Heart left ventricle (tissue), 16 donors: Measurements from ENCODE around the gene SRRM4. TPM values are rescaled to one million over a fixed set of nuclear protein-coding genes. Genes with fewer than 3 reads are reported as not detected.

Source experiments
- ATAC-seq, 4 donors: fragments of 200-7000 bp; cut with Tn5 transposase; one replicate each; pipeline ENCODE4 v1.9.1; 2020 to 2022; ENCODE audit warnings: moderate library complexity in 4 of 4, mild to moderate bottlenecking in 3 of 4, moderate number of reproducible peaks in 1 of 4
- DNase-seq, 5 donors: peaks; one replicate each; pipeline ENCODE4 v3.0.0-alpha.2; 2020
- H3K27ac ChIP-seq, 12 donors: fragments of 200-600 bp; sonication (generic) in 4 of 12; one replicate each; pipeline versions ENCODE4 v1.5.0 to v1.8.0; 2016 to 2022; ENCODE audit warnings: mild to moderate bottlenecking in 2 of 12
- H3K27me3 ChIP-seq, 9 donors: fragments of 200-600 bp; sonication (generic) in 2 of 9; one replicate each; pipeline versions ENCODE4 v1.5.1 to v1.8.0; 2016 to 2022; ENCODE audit warnings: mild to moderate bottlenecking in 3 of 9
- H3K36me3 ChIP-seq, 9 donors: fragments of 200-600 bp; sonication (generic) in 2 of 9; one replicate each; pipeline versions ENCODE4 v1.5.0 to v1.8.0; 2018 to 2022; ENCODE audit warnings: mild to moderate bottlenecking in 2 of 9
- H3K4me1 ChIP-seq, 12 donors: fragments of 200-600 bp; sonication (generic) in 4 of 12; one replicate each; pipeline versions ENCODE4 v1.5.0 to v1.8.0; 2016 to 2022; ENCODE audit warnings: mild to moderate bottlenecking in 3 of 12
- H3K4me3 ChIP-seq, 12 donors: fragments of 200-600 bp; sonication (generic) in 4 of 12; one replicate each; pipeline versions ENCODE4 v1.5.0 to v1.8.0; 2017 to 2022; ENCODE audit warnings: mild to moderate bottlenecking in 9 of 12, moderate library complexity in 4 of 12
- H3K9me3 ChIP-seq, 12 donors: fragments of 200-600 bp; sonication (generic) in 4 of 12; one replicate each; pipeline versions ENCODE4 v1.5.0 to v1.8.0; 2016 to 2022; ENCODE audit warnings: mild to moderate bottlenecking in 1 of 12
- POLR2A ChIP-seq, 2 donors: fragments of 450-650 bp; IDR thresholded peaks; one replicate each; pipeline ENCODE4 v1.6.1; 2017; ENCODE audit warnings: antibody characterized with exemption in 2 of 2, mild to moderate bottlenecking in 2 of 2, moderate library complexity in 2 of 2
- WGBS, 4 donors: extraction: QIAGEN DNeasy Blood & Tissue Kit in 2 of 4; methylation state at CpG; one replicate each; pipeline versions ENCODE4 v1.1.5 to v1.1.7; 2013 to 2018; 5-methylcytosine and 5-hydroxymethylcytosine counted together
- intact Hi-C, 10 donors: fragments of 100-400 bp; cut with DNase I; formaldehyde crosslinking; loops; one replicate each; pipeline versions ENCODE4 v1.11.1 to v1.14.2; 2022
- polyA plus RNA-seq, 2 donors: library from polyadenylated mRNA; stranded (reverse); fragments of 200-250 nt; gene quantifications; one replicate each; pipeline ENCODE4 v1.2.3, GENCODE V29; 2013
- total RNA-seq, 9 donors: library from RNA; depleted of rRNA in 2 of 9; stranded (reverse); fragments of >200 nt in 2 of 9; fragmentation: NEBNext Ultra II Directional in 3 of 9; extraction: Animal tissue kit (Norgen Biotek cat#: 25700) in 3 of 9; gene quantifications; one replicate each; pipeline versions ENCODE4 v1.1.0 to v1.2.4, GENCODE V29; 2016 to 2023
- TF ChIP-seq, protein P1 (sequence below), 12 donors: fragments of 200-600 bp; sonication (generic) in 4 of 12; IDR thresholded peaks; one replicate each; pipeline versions ENCODE4 v1.5.0 to v1.8.0; 2018 to 2022; ENCODE audit warnings: antibody characterized with exemption in 12 of 12, mild to moderate bottlenecking in 5 of 12
- donor health status: ischemic (EF 13 %, LVEDD 7.1; RV severe dilation, severe dysfunction).
- donor health status: healthy with polysubstance abuse.
- donor health status: DM: no; HTN: yes; CAD: no.
- donor health status: DM: no; HTN: no; CAD: no.
- donor health status: ischemic (EF 25% LVEDD 6.9; RV normal size, moderate dysfunction).
- donor health status: ischemic (EF 25% LVEDD 5.7; RV mildly dilated, moderate dysfunction).
- donor health status: healthy.
- donor health status: DM: yes; HTN: yes; CAD: no.
- donor health status: ischemic (EF 35%, LVEDD 5.7; RV mildly dilated, moderate dysfunction).
- donor health status: nonischemic (EF 11% LVEDD 7.7; RV severe dilation, severe dysfunction).
- donor health status: DM: yes; HTN: yes; CAD: no.
- donor health status: PGD.
- donor health status: ischemic (EF 29% LVEDD 5.4; RV normal size, mild dysfunction).
- donor health status: nonischemic (EF 23%, LVEDD 6.1; RV moderate dilation, normal function).

The SRRM4 gene
- total and polyA plus RNA-seq, 11 donors, result 0.04 to 0.57 (median 0.27) TPM; not detected in 1

DNA sequence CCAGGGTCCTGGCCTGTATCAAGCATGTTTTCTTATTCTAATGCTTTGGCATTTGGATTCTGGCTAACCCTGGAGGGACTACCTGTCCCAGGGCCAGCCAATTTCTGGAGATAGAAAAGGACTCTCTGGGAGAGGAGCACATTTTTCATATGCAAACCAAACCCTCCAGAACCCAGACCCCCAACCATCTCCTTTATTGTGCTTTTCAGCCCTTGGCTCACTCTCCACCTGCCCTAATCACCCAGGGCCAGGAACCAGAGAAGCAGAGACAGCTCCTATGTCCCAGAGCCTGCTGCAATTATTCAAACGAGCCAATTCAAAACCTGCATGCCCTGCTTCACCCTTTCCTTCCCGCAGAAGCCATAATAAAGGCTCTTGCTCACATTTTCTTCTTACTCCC, 221.2 kb downstream of the SRRM4 start:
- no peak for TF ChIP-seq POLR2A (IDR thresholded peaks at IDR 0.05)
- TF ChIP-seq, protein P1, sequence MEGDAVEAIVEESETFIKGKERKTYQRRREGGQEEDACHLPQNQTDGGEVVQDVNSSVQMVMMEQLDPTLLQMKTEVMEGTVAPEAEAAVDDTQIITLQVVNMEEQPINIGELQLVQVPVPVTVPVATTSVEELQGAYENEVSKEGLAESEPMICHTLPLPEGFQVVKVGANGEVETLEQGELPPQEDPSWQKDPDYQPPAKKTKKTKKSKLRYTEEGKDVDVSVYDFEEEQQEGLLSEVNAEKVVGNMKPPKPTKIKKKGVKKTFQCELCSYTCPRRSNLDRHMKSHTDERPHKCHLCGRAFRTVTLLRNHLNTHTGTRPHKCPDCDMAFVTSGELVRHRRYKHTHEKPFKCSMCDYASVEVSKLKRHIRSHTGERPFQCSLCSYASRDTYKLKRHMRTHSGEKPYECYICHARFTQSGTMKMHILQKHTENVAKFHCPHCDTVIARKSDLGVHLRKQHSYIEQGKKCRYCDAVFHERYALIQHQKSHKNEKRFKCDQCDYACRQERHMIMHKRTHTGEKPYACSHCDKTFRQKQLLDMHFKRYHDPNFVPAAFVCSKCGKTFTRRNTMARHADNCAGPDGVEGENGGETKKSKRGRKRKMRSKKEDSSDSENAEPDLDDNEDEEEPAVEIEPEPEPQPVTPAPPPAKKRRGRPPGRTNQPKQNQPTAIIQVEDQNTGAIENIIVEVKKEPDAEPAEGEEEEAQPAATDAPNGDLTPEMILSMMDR (IDR thresholded peaks at IDR 0.05), result no peak
- intact Hi-C loops, result loop anchor here in 3 of 10 donors (10.0 kb wide), 3 partner anchors 88 to 212 kb away; no protein-coding TSS in a partner anchor
- peaks cover 0 to 44% (median 28%) of the 10 kb centered on the region in 12 donors for H3K4me1 ChIP-seq
- peak overlapping the region in 4 of 12 donors; percentile 66 to 88 (median 78) for H3K27ac ChIP-seq
- H3K36me3 ChIP-seq, result no peaks in the 10 kb centered on the region
- 44 to 53% (median 46%) methylated on average over 2 of the region's 2 CpGs for WGBS, 4 donors
- DNase-seq, result no peak
- H3K27me3 ChIP-seq, result no peaks in the 10 kb centered on the region
- no peak for ATAC-seq
- no peak overlapping the region for H3K4me3 ChIP-seq
- H3K9me3 ChIP-seq, result no peaks in the 10 kb centered on the region

DNA sequence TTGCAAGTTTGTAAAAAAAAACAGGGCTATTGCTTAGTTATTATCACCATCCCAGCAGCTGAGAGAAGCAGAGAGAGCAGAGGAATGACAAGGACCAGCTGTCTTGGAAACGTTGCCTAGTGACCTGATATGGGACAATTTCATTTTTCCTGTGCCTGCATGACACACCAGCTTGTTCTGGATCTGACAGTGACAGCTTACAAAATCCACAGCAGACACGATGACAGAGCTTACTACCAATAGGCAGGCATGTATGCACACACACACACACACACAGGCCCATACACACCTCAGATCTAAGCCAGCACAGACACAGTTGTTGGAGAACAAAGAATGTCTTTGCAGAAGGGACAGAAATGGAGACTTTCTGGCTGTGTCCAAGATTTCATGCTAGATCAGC, 222.8 kb downstream of the SRRM4 start:
- ATAC-seq, result peak; percentile 65 to 77 (median 73)
- H3K4me3 ChIP-seq, result no peak overlapping the region
- intact Hi-C loops, result loop anchor here in 4 of 10 donors (2.0 to 10.0 kb wide), 5 partner anchors 25 to 211 kb away; partner anchors contain the start of gene HSPB8 (in 1 of the 4)
- H3K36me3 ChIP-seq, result no peaks in the 10 kb centered on the region
- WGBS, 4 donors, result 3 to 15% (median 13%) methylated on average over 2 of the region's 2 CpGs
- H3K27me3 ChIP-seq, result no peaks in the 10 kb centered on the region
- H3K9me3 ChIP-seq, result no peaks in the 10 kb centered on the region
- TF ChIP-seq, protein P1 (IDR thresholded peaks at IDR 0.05), result no peak
- TF ChIP-seq POLR2A (IDR thresholded peaks at IDR 0.05), result no peak
- peak in 4 of 5 donors; percentile 66 to 79 (median 71) for DNase-seq
- peak overlapping the region; percentile 10 to 88 (median 70) for H3K27ac ChIP-seq
- peaks cover 0 to 52% (median 38%) of the 10 kb centered on the region in 12 donors for H3K4me1 ChIP-seq

DNA sequence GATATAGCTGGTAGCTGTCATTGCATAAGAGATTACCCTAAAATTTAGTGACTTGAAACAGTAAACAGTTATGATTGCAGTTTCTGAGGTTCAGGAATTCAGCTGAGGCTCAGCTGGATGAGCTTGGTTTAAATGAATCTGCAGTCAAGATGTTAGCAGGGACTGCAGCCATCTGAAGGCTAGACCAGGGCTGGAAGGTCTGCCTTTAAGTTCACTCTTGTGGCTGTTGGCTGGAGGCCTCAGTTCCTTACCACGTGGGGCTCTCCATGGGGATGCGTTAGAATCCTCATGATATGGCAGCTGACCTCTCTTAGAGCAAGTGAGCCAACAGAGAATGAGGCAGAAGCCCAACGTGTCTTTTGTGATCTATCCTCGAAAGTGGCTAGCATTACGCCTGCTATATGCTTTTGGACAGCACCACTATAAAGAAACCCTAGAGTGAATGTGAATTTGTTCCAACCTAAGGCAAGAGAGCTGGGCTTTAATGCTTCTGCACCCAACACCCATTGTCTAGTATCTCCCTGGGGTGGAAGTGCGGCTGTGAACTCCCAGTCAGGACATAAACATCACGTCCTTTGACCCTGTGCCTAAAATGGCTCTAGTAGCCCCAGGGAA, 223.4 kb downstream of the SRRM4 start:
- Histone ChIP-seq H3K4me1 (peaks cover 0 to 58% (median 39%) of the 10 kb centered on the region in 12 donors), H3K36me3 (no peaks in the 10 kb centered on the region), H3K4me3 (no peak overlapping the region), H3K9me3 (no peaks in the 10 kb centered on the region), H3K27me3 (no peaks in the 10 kb centered on the region), H3K27ac (peak overlapping the region; percentile 10 to 88 (median 70))
- no peak for TF ChIP-seq POLR2A (IDR thresholded peaks at IDR 0.05)
- TF ChIP-seq, protein P1 (IDR thresholded peaks at IDR 0.05), result no peak
- peak in 1 of 4 donors; percentile 5 for ATAC-seq
- intact Hi-C loops, result loop anchor here in 5 of 10 donors (2.0 to 10.0 kb wide), 6 partner anchors 26 to 210 kb away; partner anchors contain the start of gene HSPB8 (in 1 of the 5)
- DNase-seq, result peak in 2 of 5 donors; percentile 34 to 59
- 51 to 60% (median 54%) methylated on average over 4 to 7 of the region's 7 CpGs for WGBS, 4 donors

DNA sequence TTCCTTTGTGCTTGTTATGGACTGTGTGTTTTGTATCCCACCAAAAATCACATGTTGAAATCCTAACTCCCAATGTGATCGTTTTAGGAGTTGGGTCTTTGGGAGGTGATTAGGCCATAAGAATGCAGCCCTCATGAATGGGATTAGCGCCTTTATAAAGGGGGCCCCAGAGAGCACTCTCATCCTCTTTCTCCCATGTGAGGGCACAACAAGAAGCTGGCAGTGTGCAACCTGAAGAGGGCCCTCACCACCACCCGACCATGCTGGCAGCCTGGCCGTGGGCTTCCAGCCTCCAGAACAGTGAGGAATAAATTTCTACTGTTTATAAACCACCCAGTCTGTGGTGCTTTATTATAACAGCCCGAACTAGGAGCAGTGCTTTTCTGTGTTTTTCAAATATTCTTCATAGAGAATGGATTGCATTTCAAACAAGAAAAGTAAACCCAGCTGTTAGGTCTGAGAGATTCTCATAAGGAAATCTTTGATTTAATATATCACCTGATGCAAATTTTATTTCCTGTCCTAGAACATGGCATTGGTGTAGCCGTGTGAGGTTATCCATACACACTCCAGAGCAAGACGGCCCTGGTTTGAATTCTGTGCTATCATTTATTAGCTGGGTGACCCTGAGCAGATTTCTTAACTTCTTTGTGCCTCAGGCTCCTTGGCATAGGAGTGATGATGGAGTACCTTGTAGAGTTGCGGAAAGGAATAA, 225.2 kb downstream of the SRRM4 start:
- H3K4me1 ChIP-seq, result peaks cover 0 to 58% (median 39%) of the 10 kb centered on the region in 12 donors

More for the DNA sequence above, 225.2 kb downstream of the SRRM4 start:
- DNase-seq (no peak), ATAC-seq (no peak)
- 69 to 73% (median 72%) methylated on average over 8 of the region's 8 CpGs for WGBS, 4 donors
- Histone ChIP-seq H3K4me3 (no peak overlapping the region), H3K9me3 (no peaks in the 10 kb centered on the region), H3K27me3 (no peaks in the 10 kb centered on the region), H3K27ac (peak overlapping the region in 6 of 12 donors; percentile 3 to 78 (median 34)), H3K36me3 (no peaks in the 10 kb centered on the region)
- no peak for TF ChIP-seq POLR2A (IDR thresholded peaks at IDR 0.05)
- TF ChIP-seq, protein P1 (IDR thresholded peaks at IDR 0.05), result peak in 3 of 12 donors; percentile 17 to 24 (median 19)
- intact Hi-C loops, result loop anchor here in 4 of 10 donors (5.0 to 10.0 kb wide), 4 partner anchors 92 to 208 kb away; no protein-coding TSS in a partner anchor
